ENCODE data around the gene ZBED5. TPM values are rescaled to one million over a fixed set of nuclear protein-coding genes. Genes with fewer than 3 reads are reported as not detected.
"Not testable (repeated sequence)": the region's sequence is repeated elsewhere in the genome, so short reads cannot be mapped to it uniquely, and the experiment has no call there.

ZBED5 gene
- total and polyA plus RNA-seq, 2 of the 4 experiments (the other 2 are of a cell fraction) = 28.2 to 30.8 TPM

DNA sequence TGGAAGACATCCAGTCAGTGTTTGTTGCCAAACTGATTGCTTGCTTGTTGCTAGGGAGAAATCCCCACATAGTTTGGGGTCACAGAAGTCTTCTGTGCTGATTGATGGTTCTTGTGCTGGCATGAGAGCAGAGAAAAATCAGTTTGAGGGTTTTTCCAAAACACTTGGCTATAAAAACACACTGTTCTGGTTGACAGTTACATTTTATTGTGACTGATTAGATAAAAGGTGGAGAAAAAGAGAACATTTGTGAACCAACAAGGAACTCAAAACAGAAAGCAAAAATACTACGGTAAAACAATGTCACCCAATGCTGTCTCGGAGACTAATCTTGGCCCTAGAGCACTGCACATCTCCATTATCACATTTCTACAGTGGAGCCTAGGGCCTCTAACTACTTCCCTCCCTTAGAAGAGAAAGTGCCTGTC lies 34.7 kb downstream of the ZBED5 start:
- BruUV-seq (replicated peaks) = no TSS peak
- in situ Hi-C loops (cut with MboI; ENCODE audit: low sequenced_read_pairs) = no loop called here
- POLR2A ChIA-PET (ENCODE audit: unreplicated experiment) = no interaction called here

DNA sequence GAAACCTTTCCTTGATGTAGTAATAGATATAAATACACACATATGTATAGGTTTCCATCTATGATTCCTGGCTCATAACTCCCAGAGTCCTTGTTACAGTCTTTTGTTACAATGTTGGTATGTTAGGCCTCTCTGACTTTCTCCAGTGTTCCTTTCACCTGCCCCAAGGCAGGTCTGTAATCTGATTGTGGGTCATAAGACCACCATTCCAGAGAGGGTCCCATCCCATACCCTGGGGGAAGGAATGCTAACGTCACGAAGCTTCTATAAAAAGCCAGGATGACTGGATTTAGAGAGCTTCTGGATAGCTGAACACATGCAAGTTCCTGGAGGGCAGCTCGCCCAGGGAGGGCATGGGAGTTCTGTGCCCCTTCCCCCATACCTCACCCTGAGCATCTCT lies 35.4 kb downstream of the ZBED5 start:
- DNase-seq; H2AK5ac ChIP-seq (ENCODE audit: low read depth, low read length); H2AFZ ChIP-seq (replicated peaks; ENCODE audit: low read length, poor library complexity); H3K79me1 ChIP-seq (ENCODE audit: low read depth in 1 of 2, low read length in 2 of 2); POLR2A ChIA-PET (ENCODE audit: unreplicated experiment); H3K4ac ChIP-seq (ENCODE audit: low read depth, low read length); H3K23ac ChIP-seq (ENCODE audit: low read depth, low read length); H4K20me1 ChIP-seq (ENCODE audit: insufficient read depth, low read length); H3K9me1 ChIP-seq (ENCODE audit: insufficient read depth, low read length); in situ Hi-C loops (cut with MboI; ENCODE audit: low sequenced_read_pairs); H3K14ac ChIP-seq (replicated peaks; ENCODE audit: low read depth, low read length); H2BK5ac ChIP-seq (ENCODE audit: low read depth, low read length, poor library complexity, severe bottlenecking); H4K91ac ChIP-seq (ENCODE audit: insufficient read depth, low read depth, low read length); ATAC-seq (ENCODE audit: low read depth); H3K4me3 ChIP-seq (ENCODE audit: insufficient read depth, low read depth, low read length); BruUV-seq (replicated peaks); H3K27me3 ChIP-seq (ENCODE audit: control insufficient read depth, insufficient read depth, low read length); H3K9me3 ChIP-seq (ENCODE audit: control insufficient read depth, insufficient read depth, low read length); intact Hi-C loops (cut with micrococcal nuclease); H2BK120ac ChIP-seq (ENCODE audit: low read depth, low read length); H3K56ac ChIP-seq (ENCODE audit: extremely low read depth, insufficient read depth, low read length); CTCF ChIA-PET; H3K18ac ChIP-seq (ENCODE audit: low read depth, low read length); H3K4me2 ChIP-seq (ENCODE audit: low read depth, low read length); H3K9ac ChIP-seq (ENCODE audit: low read depth, low read length); H4K8ac ChIP-seq (ENCODE audit: low read depth in 2 of 2, low read length in 2 of 2); H3K27ac ChIP-seq (ENCODE audit: insufficient read depth, low read length); H2BK20ac ChIP-seq (ENCODE audit: low read depth, low read length); H3K36me3 ChIP-seq (ENCODE audit: control insufficient read depth, insufficient read depth, low read length); H4K5ac ChIP-seq (ENCODE audit: low read depth, low read length); H2AK9ac ChIP-seq (replicated peaks; ENCODE audit: low read depth, low read length, poor library complexity); H3K4me1 ChIP-seq (ENCODE audit: control insufficient read depth, insufficient read depth, low read length); H2BK15ac ChIP-seq (ENCODE audit: low read depth, low read length); dilution Hi-C loops (cut with HindIII; ENCODE audit: low sequenced_read_pairs, unreplicated experiment): not testable (repeated sequence)
- WGBS, 2 experiments (ENCODE audit: extremely low coverage in 2 of 2, insufficient read length in 1 of 2) = no CpG with 5 or more reads among the region's 3 CpGs

More for the DNA sequence above, 34.7 kb downstream of the ZBED5 start:
- no peak overlapping the region for H4K5ac ChIP-seq (ENCODE audit: low read depth, low read length)
- H2AK5ac ChIP-seq (ENCODE audit: low read depth, low read length) = no peak overlapping the region
- no peak overlapping the region for H4K8ac ChIP-seq (ENCODE audit: low read depth in 2 of 2, low read length in 2 of 2)
- no peak overlapping the region for H2BK15ac ChIP-seq (ENCODE audit: low read depth, low read length)
- no peak overlapping the region for H3K56ac ChIP-seq (ENCODE audit: extremely low read depth, insufficient read depth, low read length)
- no peak overlapping the region for H3K4me3 ChIP-seq (ENCODE audit: insufficient read depth, low read depth, low read length)
- no peaks in the 10 kb centered on the region for H3K36me3 ChIP-seq (ENCODE audit: control insufficient read depth, insufficient read depth, low read length)
- no peak overlapping the region for H2AK9ac ChIP-seq (replicated peaks; ENCODE audit: low read depth, low read length, poor library complexity)
- peaks cover 3% of the 10 kb centered on the region; the same call in 1 of the 2 replicates for H3K9me1 ChIP-seq (ENCODE audit: insufficient read depth, low read length)
- H4K20me1 ChIP-seq (ENCODE audit: insufficient read depth, low read length) = no peaks in the 10 kb centered on the region
- no peak overlapping the region for H2AFZ ChIP-seq (replicated peaks; ENCODE audit: low read length, poor library complexity)
- H3K4me1 ChIP-seq (ENCODE audit: control insufficient read depth, insufficient read depth, low read length) = peaks cover 1% of the 10 kb centered on the region; the same call in 1 of the 2 replicates
- H3K9me3 ChIP-seq (ENCODE audit: control insufficient read depth, insufficient read depth, low read length) = no peaks in the 10 kb centered on the region
- H3K18ac ChIP-seq (ENCODE audit: low read depth, low read length) = no peak overlapping the region
- ATAC-seq (ENCODE audit: low read depth) (no peak), DNase-seq (no peak)
- H4K91ac ChIP-seq (ENCODE audit: insufficient read depth, low read depth, low read length) = no peak overlapping the region
- no peak overlapping the region for H3K4ac ChIP-seq (ENCODE audit: low read depth, low read length)
- WGBS, 2 experiments (ENCODE audit: extremely low coverage in 2 of 2, insufficient read length in 1 of 2) = no CpG with 5 or more reads among the region's 2 CpGs
- no peak overlapping the region for H3K14ac ChIP-seq (replicated peaks; ENCODE audit: low read depth, low read length)
- H3K23ac ChIP-seq (ENCODE audit: low read depth, low read length) = no peak overlapping the region
- no peak overlapping the region for H3K9ac ChIP-seq (ENCODE audit: low read depth, low read length)
- dilution Hi-C loops (cut with HindIII; ENCODE audit: low sequenced_read_pairs, unreplicated experiment) (no loop called here), intact Hi-C loops (cut with micrococcal nuclease) (no loop called here)
- peak overlapping the region; percentile 54 for H3K4me2 ChIP-seq (ENCODE audit: low read depth, low read length)
- H2BK5ac ChIP-seq (ENCODE audit: low read depth, low read length, poor library complexity, severe bottlenecking) = no peak overlapping the region
- TF ChIP-seq CEBPB (IDR thresholded peaks at IDR 0.05; ENCODE audit: low read depth, low read length) = no peak
- no peak for TF ChIP-seq POLR2A (IDR thresholded peaks at IDR 0.05; ENCODE audit: low read depth, low read length)
- TF ChIP-seq, protein P1, sequence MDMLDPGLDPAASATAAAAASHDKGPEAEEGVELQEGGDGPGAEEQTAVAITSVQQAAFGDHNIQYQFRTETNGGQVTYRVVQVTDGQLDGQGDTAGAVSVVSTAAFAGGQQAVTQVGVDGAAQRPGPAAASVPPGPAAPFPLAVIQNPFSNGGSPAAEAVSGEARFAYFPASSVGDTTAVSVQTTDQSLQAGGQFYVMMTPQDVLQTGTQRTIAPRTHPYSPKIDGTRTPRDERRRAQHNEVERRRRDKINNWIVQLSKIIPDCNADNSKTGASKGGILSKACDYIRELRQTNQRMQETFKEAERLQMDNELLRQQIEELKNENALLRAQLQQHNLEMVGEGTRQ (IDR thresholded peaks at IDR 0.05; ENCODE audit: low read depth, low read length) = no peak
- TF ChIP-seq MAZ (IDR thresholded peaks at IDR 0.05; ENCODE audit: borderline replicate concordance, low read depth, low read length) = no peak
- no peak for TF ChIP-seq SMC3 (IDR thresholded peaks at IDR 0.05; ENCODE audit: low read depth, low read length)
- TF ChIP-seq CHD1 (IDR thresholded peaks at IDR 0.05; ENCODE audit: low read depth, low read length) = no peak
- TF ChIP-seq MAFK (IDR thresholded peaks at IDR 0.05; ENCODE audit: low read depth, low read length) = no peak
- no peak for TF ChIP-seq BHLHE40 (IDR thresholded peaks at IDR 0.05; ENCODE audit: low read depth, low read length)
- TF ChIP-seq FOS (IDR thresholded peaks at IDR 0.05; ENCODE audit: low read depth, low read length) = no peak
- no peak for TF ChIP-seq MXI1 (IDR thresholded peaks at IDR 0.05; ENCODE audit: borderline replicate concordance, low read depth, low read length)
- TF ChIP-seq RAD21 (IDR thresholded peaks at IDR 0.05; ENCODE audit: low read length) = no peak
- TF ChIP-seq RFX5 (IDR thresholded peaks at IDR 0.05; ENCODE audit: low read depth, low read length) = no peak
- H3K79me1 ChIP-seq (ENCODE audit: low read depth in 1 of 2, low read length in 2 of 2) = no peaks in the 10 kb centered on the region
- H3K27me3 ChIP-seq (ENCODE audit: control insufficient read depth, insufficient read depth, low read length) = no peaks in the 10 kb centered on the region
- no peak overlapping the region for H3K27ac ChIP-seq (ENCODE audit: insufficient read depth, low read length)
- no peak overlapping the region for H2BK120ac ChIP-seq (ENCODE audit: low read depth, low read length)
- CTCF ChIA-PET = no interaction called here
- H2BK20ac ChIP-seq (ENCODE audit: low read depth, low read length) = no peak overlapping the region
